Neural progenitor cell (in vitro differentiated cells): ENCODE data around the gene SH2D3C.

Source experiments
- CTCF ChIP-seq: fragments of 200-600 bp; sonication (generic); IDR thresholded peaks from 2 replicates; pipeline ENCODE4 v1.5.1; 2017; ENCODE audit warnings: antibody characterized with exemption, mild to moderate bottlenecking
- EZH2 ChIP-seq: fragments of 200-600 bp; sonication (generic); IDR thresholded peaks from 2 replicates; pipeline ENCODE4 v1.6.1; 2017; ENCODE audit warnings: antibody characterized with exemption, mild to moderate bottlenecking, moderate library complexity
- EZH2phosphoT487 ChIP-seq: fragments of 200-600 bp; sonication (generic); IDR thresholded peaks from 2 replicates; pipeline ENCODE4 v1.6.1; 2017; ENCODE audit warnings: antibody characterized with exemption

GRCh38 chr9:127794001-127794791 lies 15.7 kb upstream of the SH2D3C start:
- no peak for TF ChIP-seq CTCF
- no peak for TF ChIP-seq EZH2phosphoT487
- no peak for TF ChIP-seq EZH2
